Esophagus (tissue), 2 donors: ENCODE data around the gene NSG1. TPM values are rescaled to one million over a fixed set of nuclear protein-coding genes. Genes with fewer than 3 reads are reported as not detected.

Experiments
- H3K27ac ChIP-seq, 2 donors: one replicate each; pipeline ENCODE4 v1.5.1; 2013; ENCODE audit warnings: low read depth in 2 of 2, mild to moderate bottlenecking in 2 of 2, inconsistent platforms in 1 of 2, low read length in 1 of 2, moderate library complexity in 1 of 2
- H3K27me3 ChIP-seq, 2 donors: one replicate each; pipeline ENCODE4 v1.6.1; 2013; ENCODE audit warnings: low read length in 2 of 2, control low read depth in 1 of 2, mild to moderate bottlenecking in 1 of 2; ENCODE audit not compliant: insufficient read depth in 2 of 2, control insufficient read depth in 1 of 2
- H3K36me3 ChIP-seq, 2 donors: one replicate each; pipeline ENCODE4 v1.6.1; 2013; ENCODE audit warnings: low read length in 1 of 2; ENCODE audit not compliant: control insufficient read depth in 2 of 2, insufficient read depth in 2 of 2
- H3K4me1 ChIP-seq, 2 donors: one replicate each; pipeline ENCODE4 v1.6.1; 2013; ENCODE audit warnings: low read length in 1 of 2; ENCODE audit not compliant: control insufficient read depth in 2 of 2, insufficient read depth in 2 of 2
- H3K4me3 ChIP-seq, 2 donors: one replicate each; pipeline ENCODE4 v1.5.1; 2013; ENCODE audit warnings: low read length in 2 of 2, mild to moderate bottlenecking in 2 of 2, low read depth in 1 of 2, moderate library complexity in 1 of 2
- H3K9me3 ChIP-seq, 2 donors: one replicate each; pipeline ENCODE4 v1.6.1; 2013; ENCODE audit warnings: mild to moderate bottlenecking in 2 of 2, low read depth in 1 of 2, low read length in 1 of 2, moderate library complexity in 1 of 2; ENCODE audit not compliant: control insufficient read depth in 2 of 2, insufficient read depth in 1 of 2
- WGBS, 2 donors: extraction: QIAGEN DNeasy Blood & Tissue Kit; methylation state at CpG; one replicate each; pipeline ENCODE4 v1.1.7; 2013; 5-methylcytosine and 5-hydroxymethylcytosine counted together
- polyA plus RNA-seq, 2 donors: library from polyadenylated mRNA; stranded (reverse); fragments of 200-250 nt; gene quantifications; one replicate each; pipeline ENCODE4 v1.2.3, GENCODE V29; 2013
- donor health status: healthy with polysubstance abuse.
- donor health status: Bipolar disorder and iron deficiency.

Gene NSG1
- polyA plus RNA-seq, 2 donors: 11.3 to 23.6 TPM

GRCh38 chr4:4427886-4428285, 41.0 kb downstream of the NSG1 start:
- H3K9me3 ChIP-seq: no peaks in the 10 kb centered on the region
- H3K4me3 ChIP-seq: no peak overlapping the region
- H3K27me3 ChIP-seq: no peaks in the 10 kb centered on the region
- H3K27ac ChIP-seq: no peak overlapping the region
- WGBS, 2 donors: 86 to 91% methylated on average over 5 of the region's 5 CpGs
- H3K4me1 ChIP-seq: no peaks in the 10 kb centered on the region
- H3K36me3 ChIP-seq: peaks cover 0 to 27% of the 10 kb centered on the region in 2 donors

DNA sequence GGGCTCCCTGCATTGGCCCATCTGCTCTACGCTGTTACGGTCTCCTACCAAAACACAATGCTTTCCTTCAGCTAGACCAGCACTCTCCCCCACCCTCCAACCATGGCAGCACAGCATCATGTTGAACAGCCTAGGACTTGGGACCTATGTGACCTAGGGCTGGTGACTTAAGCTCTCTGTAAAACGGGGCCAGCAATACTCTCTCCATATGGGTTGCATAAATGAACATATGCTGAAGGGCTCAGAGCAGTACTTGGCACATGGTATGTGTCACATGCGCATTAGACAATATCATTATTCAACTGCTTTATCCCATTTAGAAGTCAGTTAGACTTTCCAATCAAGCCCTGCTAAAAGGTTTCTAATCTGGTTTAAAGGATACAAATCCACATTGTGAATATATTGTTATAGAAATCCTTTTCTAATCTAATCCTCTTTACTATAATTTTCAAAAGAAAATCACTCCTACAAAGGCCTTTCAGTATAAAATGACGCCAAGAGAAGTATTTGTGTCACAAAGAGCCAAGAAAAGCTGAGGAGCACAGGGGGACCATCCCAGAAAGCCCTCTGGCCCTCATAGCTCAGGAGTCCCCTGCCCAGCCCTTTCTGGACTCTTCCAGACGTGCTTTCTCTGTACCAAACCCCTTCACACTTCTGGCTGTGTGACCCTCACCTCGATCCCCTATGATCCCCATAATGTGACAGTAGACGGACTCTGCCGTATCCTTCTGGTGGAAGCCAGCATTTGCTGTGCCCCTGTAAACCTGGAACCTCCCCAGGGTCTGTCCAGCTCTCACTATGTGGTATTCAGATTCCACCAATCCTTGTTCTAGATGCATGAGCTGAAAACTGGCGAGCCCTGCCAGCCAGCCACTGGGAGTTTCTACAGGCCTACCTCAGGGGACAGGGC, 42.3 kb downstream of the NSG1 start:
- H3K4me1 ChIP-seq: no peaks in the 10 kb centered on the region
- 90 to 95% methylated on average over 10 of the region's 10 CpGs for WGBS, 2 donors
- no peak overlapping the region for H3K4me3 ChIP-seq
- H3K27me3 ChIP-seq: no peaks in the 10 kb centered on the region
- H3K27ac ChIP-seq: no peak overlapping the region
- H3K36me3 ChIP-seq: peaks cover 0 to 23% of the 10 kb centered on the region in 2 donors
- no peaks in the 10 kb centered on the region for H3K9me3 ChIP-seq

DNA sequence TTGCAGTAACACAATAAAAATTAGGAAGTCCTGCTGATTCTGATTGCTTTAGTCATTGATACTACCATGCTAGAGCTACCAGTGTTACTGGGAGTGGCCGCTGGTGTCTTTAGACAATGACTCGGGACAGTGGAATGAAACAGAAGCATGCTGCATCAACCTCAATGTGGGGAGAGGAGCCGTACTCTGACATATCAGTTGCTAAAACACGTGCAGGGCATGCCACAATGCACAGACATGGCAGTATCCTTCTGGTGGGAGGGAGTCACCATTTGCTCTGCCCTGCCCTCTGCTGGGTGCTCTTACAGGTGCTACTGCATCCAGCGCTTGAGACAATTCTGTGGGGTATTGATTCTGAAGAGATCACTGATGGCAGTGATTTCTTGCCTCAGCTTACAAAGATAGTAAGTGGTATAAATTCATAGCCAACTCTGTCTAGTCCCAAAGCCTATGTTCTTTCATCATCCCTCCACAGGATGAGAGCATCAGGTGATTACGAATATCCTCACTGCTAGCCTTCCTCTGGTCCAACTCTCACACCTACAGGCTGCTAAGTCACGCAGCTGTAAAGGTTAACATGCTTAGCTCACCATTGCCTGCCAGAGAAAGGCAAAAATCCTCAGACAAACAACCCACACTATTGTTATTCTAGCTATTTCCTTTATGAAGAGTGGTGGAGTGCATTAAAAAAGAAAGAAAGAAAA, 43.7 kb downstream of the NSG1 start:
- WGBS, 2 donors: 57 to 70% methylated on average over 7 of the region's 7 CpGs
- no peak overlapping the region for H3K27ac ChIP-seq
- peaks cover 3 to 20% of the 10 kb centered on the region in 2 donors for H3K36me3 ChIP-seq

DNA sequence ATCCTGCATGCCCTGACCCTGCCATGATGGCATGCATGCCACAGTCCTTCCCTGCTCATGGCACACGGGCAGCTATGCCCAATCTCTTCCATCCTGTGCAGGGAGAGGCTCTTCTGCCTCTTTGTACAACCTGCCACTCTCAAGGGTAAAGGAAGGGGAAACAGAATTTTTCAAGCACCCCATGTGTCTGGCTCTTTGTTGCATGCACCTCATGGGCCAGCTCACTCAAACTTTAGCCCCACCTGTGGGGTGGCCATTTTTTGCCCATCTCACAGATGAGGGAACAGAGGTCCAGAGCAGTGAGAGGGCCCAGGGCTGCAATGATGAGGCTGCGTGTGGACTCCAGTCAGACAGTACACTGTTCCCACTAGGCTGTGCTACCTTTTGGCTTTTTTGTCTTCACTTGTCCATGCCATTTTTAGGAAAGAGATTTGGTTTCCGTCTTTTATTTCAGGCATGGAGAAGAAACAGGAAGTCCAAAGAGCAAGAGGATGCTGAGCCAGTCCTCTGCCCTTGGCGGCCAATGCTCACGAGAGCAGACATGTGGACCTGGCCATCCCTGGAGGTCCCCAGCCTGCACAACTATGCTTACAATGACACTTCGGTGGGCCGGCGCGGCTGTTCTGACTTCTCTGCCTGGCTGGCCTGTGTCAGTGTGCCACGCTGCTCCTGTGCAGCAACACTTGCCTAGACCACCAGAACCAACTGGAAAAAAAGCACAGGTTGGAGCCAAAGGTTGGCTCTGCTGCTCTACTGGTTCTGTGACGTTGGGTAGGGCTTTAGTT, 45.6 kb downstream of the NSG1 start:
- H3K4me1 ChIP-seq: no peaks in the 10 kb centered on the region
- no peak overlapping the region for H3K27ac ChIP-seq
- no peaks in the 10 kb centered on the region for H3K27me3 ChIP-seq
- WGBS, 2 donors: 92 to 96% methylated on average over 11 of the region's 11 CpGs
- H3K9me3 ChIP-seq: no peaks in the 10 kb centered on the region
- H3K36me3 ChIP-seq: peaks cover 6 to 21% of the 10 kb centered on the region in 2 donors
- no peak overlapping the region for H3K4me3 ChIP-seq

More for the DNA sequence above, 43.7 kb downstream of the NSG1 start:
- Histone ChIP-seq H3K4me3 (no peak overlapping the region), H3K9me3 (no peaks in the 10 kb centered on the region), H3K27me3 (no peaks in the 10 kb centered on the region), H3K4me1 (no peaks in the 10 kb centered on the region)

DNA sequence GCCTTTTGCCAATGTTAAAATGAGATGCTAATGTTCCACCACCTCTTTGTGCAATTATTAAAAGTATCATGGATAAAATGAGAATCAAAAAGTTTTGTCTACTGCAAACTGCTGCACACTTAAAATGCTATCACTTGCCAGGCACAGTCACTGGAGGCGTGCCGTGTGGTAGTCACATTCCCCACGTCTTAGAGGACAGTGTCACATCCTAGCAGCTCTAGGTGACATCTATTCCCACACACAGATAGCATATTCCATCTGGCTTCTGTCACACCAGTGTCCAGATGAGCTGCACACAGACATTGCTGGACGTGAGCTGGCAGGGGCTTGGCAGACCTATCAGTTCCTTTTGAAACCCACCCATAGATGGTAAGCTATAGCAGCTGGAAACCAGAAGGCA, 47.0 kb downstream of the NSG1 start:
- Histone ChIP-seq H3K4me3 (no peak overlapping the region), H3K36me3 (peaks cover 9 to 17% of the 10 kb centered on the region in 2 donors), H3K27ac (no peak overlapping the region), H3K4me1 (no peaks in the 10 kb centered on the region), H3K27me3 (no peaks in the 10 kb centered on the region), H3K9me3 (no peaks in the 10 kb centered on the region)
- 89 to 93% methylated on average over 4 of the region's 4 CpGs for WGBS, 2 donors

- H3K9me3 ChIP-seq: no peaks in the 10 kb centered on the region
- no peaks in the 10 kb centered on the region for H3K27me3 ChIP-seq
- H3K4me3 ChIP-seq: no peak overlapping the region
- 84 to 86% methylated on average over 2 of the region's 2 CpGs for WGBS, 2 donors
- H3K27ac ChIP-seq: no peak overlapping the region
- H3K4me1 ChIP-seq: no peaks in the 10 kb centered on the region
- H3K36me3 ChIP-seq: peaks cover 9 to 15% of the 10 kb centered on the region in 2 donors
Observed at GRCh38 chr4:4436244-4436823, 49.4 kb downstream of the NSG1 start.

DNA sequence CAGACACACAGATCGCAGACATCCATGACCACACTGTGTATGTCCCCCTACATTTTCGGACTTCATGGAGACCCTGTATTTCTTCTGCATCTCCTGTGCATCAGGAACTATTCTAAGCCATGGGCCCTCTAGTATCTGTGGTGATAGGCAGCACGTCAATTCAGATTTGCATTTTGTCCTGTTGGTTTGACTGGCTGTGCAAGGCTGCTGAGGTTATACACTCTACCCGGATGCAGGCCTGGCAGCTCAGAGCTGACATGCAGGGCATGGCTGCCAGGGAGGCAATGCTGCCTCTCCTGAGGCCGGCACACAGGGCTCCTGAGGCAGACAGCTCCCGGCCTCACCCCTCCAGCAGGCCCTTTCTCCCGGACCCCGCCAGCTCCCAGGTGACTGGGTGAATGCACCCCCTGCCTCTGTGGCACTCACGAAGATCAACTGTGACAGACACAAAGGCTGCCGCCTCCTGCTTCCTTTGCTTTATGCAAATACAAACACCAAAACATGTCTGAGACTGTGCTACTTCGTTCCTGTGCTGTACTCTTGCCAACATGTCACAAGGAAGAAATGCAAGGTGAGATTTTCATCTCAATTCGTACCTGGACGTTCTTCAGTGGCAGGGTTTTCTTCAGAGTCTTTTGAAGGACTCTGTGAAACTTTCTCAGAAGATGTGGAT, 51.0 kb downstream of the NSG1 start:
- no peaks in the 10 kb centered on the region for H3K27me3 ChIP-seq
- WGBS, 2 donors: 70 to 73% methylated on average over 13 of the region's 13 CpGs
- H3K36me3 ChIP-seq: peaks cover 8 to 9% of the 10 kb centered on the region in 2 donors
- H3K9me3 ChIP-seq: no peaks in the 10 kb centered on the region
- no peak overlapping the region for H3K27ac ChIP-seq
- no peak overlapping the region for H3K4me3 ChIP-seq
- H3K4me1 ChIP-seq: no peaks in the 10 kb centered on the region

- Histone ChIP-seq H3K4me3 (no peak overlapping the region), H3K27ac (no peak overlapping the region), H3K36me3 (peaks cover 7 to 9% of the 10 kb centered on the region in 2 donors), H3K27me3 (no peaks in the 10 kb centered on the region), H3K9me3 (no peaks in the 10 kb centered on the region), H3K4me1 (no peaks in the 10 kb centered on the region)
Observed at GRCh38 chr4:4438891-4439290, 52.0 kb downstream of the NSG1 start.

GRCh38 chr4:4439782-4440181, 52.9 kb downstream of the NSG1 start:
- Histone ChIP-seq H3K4me3 (no peak overlapping the region), H3K36me3 (peaks cover 4 to 9% of the 10 kb centered on the region in 2 donors), H3K27me3 (no peaks in the 10 kb centered on the region), H3K4me1 (no peaks in the 10 kb centered on the region), H3K27ac (no peak overlapping the region), H3K9me3 (no peaks in the 10 kb centered on the region)
- 65 to 78% methylated on average over 4 of the region's 4 CpGs for whole genome bisulfite sequencing, 2 donors
